ENCODE results near the gene KIAA1191.
"Not testable (repeated sequence)": the region's sequence is repeated elsewhere in the genome, so short reads cannot be mapped to it uniquely, and the experiment has no call there.

KIAA1191 gene

GRCh38 chr5:176317534-176318374 is 43.8 kb downstream of the KIAA1191 start:
- DNase-seq (ENCODE audit: low read depth in 1 of 2, low spot score in 1 of 2) = no peak

- not testable (repeated sequence) for DNase-seq (ENCODE audit: low read depth in 1 of 2, low spot score in 1 of 2)
Measured at GRCh38 chr5:176305356-176305755, 56.2 kb downstream of the KIAA1191 start.
